K562 (cell line): ENCODE data around the gene EIF1. TPM values are rescaled to one million over a fixed set of nuclear protein-coding genes. Genes with fewer than 3 reads are reported as not detected.

ENCODE experiments used
- DDX20 ChIP-seq: fragments of 450-650 bp; IDR thresholded peaks from 2 replicates; pipeline ENCODE4 v1.6.1; 2016; ENCODE audit warnings: missing genetic modification characterization, low read depth, mild to moderate bottlenecking, missing compliant biosample characterization, moderate library complexity
- EP300 ChIP-seq: IDR thresholded peaks from 2 replicates; pipeline ENCODE4 v1.6.1; 2012; ENCODE audit warnings: low read length, improper control_type of control experiment
- GABPB1 ChIP-seq: sonication (generic); formaldehyde crosslinking; IDR thresholded peaks from 2 replicates; pipeline ENCODE4 v1.8.0; 2022; ENCODE audit warnings: mild to moderate bottlenecking, missing genetic modification reagents
- KDM5B ChIP-seq: fragments of 200-600 bp; sonication (generic); IDR thresholded peaks from 2 replicates; pipeline ENCODE4 v1.6.1; 2012; ENCODE audit warnings: low read depth, mild to moderate bottlenecking, moderate library complexity, low read length, control low read depth, inconsistent platforms; ENCODE audit not compliant: insufficient replicate concordance
- MAFK ChIP-seq: IDR thresholded peaks from 2 replicates; pipeline ENCODE4 v1.6.1; 2011; ENCODE audit warnings: low read length, improper control_type of control experiment
- NELFE ChIP-seq: IDR thresholded peaks from 2 replicates; pipeline ENCODE4 v1.6.1; 2011; ENCODE audit warnings: mild to moderate bottlenecking; ENCODE audit not compliant: insufficient read depth, insufficient read length
- NFE2L1 ChIP-seq: fragments of 450-650 bp; IDR thresholded peaks from 2 replicates; pipeline ENCODE4 v1.6.1; 2016; ENCODE audit warnings: missing genetic modification characterization, low read depth, mild to moderate bottlenecking, missing compliant biosample characterization, moderate library complexity, borderline replicate concordance
- POLR2A ChIP-seq: fragments of 450-650 bp; conservative IDR thresholded peaks from 2 replicates; pipeline ENCODE4 v1.6.1; 2016
- PRPF4 ChIP-seq: fragments of 200-400 bp; formaldehyde crosslinking; IDR thresholded peaks from one replicate; pipeline ENCODE4 v1.6.1; 2017; ENCODE audit warnings: low read length, low read depth, mild to moderate bottlenecking; ENCODE audit not compliant: insufficient read depth, poor library complexity, severe bottlenecking
- SMARCA5 ChIP-seq: fragments of 450-650 bp; IDR thresholded peaks from 2 replicates; pipeline ENCODE4 v1.6.1; 2016
- TBL1XR1 ChIP-seq, 2 experiments: IDR thresholded peaks; 2 replicates each; pipeline ENCODE4 v1.6.1; 2012; ENCODE audit warnings: improper control_type of control experiment in 2 of 2, low read length in 2 of 2, mild to moderate bottlenecking in 1 of 2
- TGIF2 ChIP-seq: sonication (generic); formaldehyde crosslinking; IDR thresholded peaks from 2 replicates; pipeline ENCODE4 v1.8.1; 2022; ENCODE audit warnings: mild to moderate bottlenecking, missing genetic modification reagents, moderate library complexity
- U2AF2 ChIP-seq: fragments of 200-400 bp; formaldehyde crosslinking; optimal IDR thresholded peaks from 2 replicates; pipeline ENCODE3; 2017; ENCODE audit warnings: low read depth, mild to moderate bottlenecking, low read length
- ZFP36 ChIP-seq: fragments of 150-350 bp; IDR thresholded peaks from 2 replicates; pipeline ENCODE4 v1.6.1; 2018; ENCODE audit warnings: low read length, low read depth; ENCODE audit not compliant: partially characterized antibody
- ZNF263 ChIP-seq: sonication (generic); formaldehyde crosslinking; IDR thresholded peaks from 2 replicates; pipeline ENCODE4 v1.8.0; 2022; ENCODE audit warnings: mild to moderate bottlenecking, missing genetic modification reagents, borderline replicate concordance
- ZNF274 ChIP-seq: IDR thresholded peaks from 2 replicates; pipeline ENCODE4 v1.6.1; 2011; ENCODE audit warnings: low read depth, mild to moderate bottlenecking, low read length, moderate library complexity, borderline replicate concordance
- ZNF282 ChIP-seq: sonication (generic); formaldehyde crosslinking; IDR thresholded peaks from 2 replicates; pipeline ENCODE4 v1.8.1; 2023; ENCODE audit warnings: missing genetic modification reagents
- polyA plus RNA-seq, 8 experiments: library from polyadenylated mRNA; depleted of rRNA in 4 of 8; stranded (reverse) in 5 of 8; unstranded in 3 of 8; fragments of >200 nt; fragmentation: Nextera tagmentation in 2 of 8; fragmentation: Illumina TruSeq in 1 of 8; extraction: Ambion mirVana in 2 of 8; extraction: Trizol in 1 of 8; gene quantifications; 2 replicates each; pipeline versions ENCODE4 v1.2.1 to v1.2.3, GENCODE V29; 2011 to 2014; ENCODE audit warnings: inconsistent platforms in 1 of 8, missing spikeins in 1 of 8
- total RNA-seq, 7 experiments: library from RNA; depleted of rRNA in 6 of 7; stranded (reverse); fragments of >200 nt in 6 of 7; fragmentation: Illumina TruSeq in 2 of 7; extraction: Trizol in 2 of 7; gene quantifications; 2 replicates each; pipeline versions ENCODE4 v1.2.1 to v1.2.3, GENCODE V29; 2011 to 2021; ENCODE audit warnings: low replicate concordance in 1 of 7
- TF ChIP-seq, protein P1 (sequence below), 2 experiments: IDR thresholded peaks in 1 of 2; conservative IDR thresholded peaks in 1 of 2; 2 replicates each; pipeline ENCODE4 v1.6.1; 2016; ENCODE audit warnings: low read depth in 2 of 2, mild to moderate bottlenecking in 1 of 2, missing compliant biosample characterization in 1 of 2, missing genetic modification characterization in 1 of 2, moderate library complexity in 1 of 2
- TF ChIP-seq, protein P2 (sequence below): fragments of 450-650 bp; IDR thresholded peaks from 2 replicates; pipeline ENCODE4 v1.6.1; 2016; ENCODE audit warnings: low read depth, mild to moderate bottlenecking, moderate library complexity
- TF ChIP-seq, protein P3 (sequence below): fragments of 250-450 bp; sonication (Bioruptor Pico); IDR thresholded peaks from 2 replicates; pipeline ENCODE4 v1.5.0; 2020; ENCODE audit warnings: mild to moderate bottlenecking

EIF1 gene
- total and polyA plus RNA-seq, 9 of the 15 experiments (the other 6 are each of a cell fraction or from before 2014, with no cell fraction given) = 67.0 to 1,204 (median 320) TPM

DNA sequence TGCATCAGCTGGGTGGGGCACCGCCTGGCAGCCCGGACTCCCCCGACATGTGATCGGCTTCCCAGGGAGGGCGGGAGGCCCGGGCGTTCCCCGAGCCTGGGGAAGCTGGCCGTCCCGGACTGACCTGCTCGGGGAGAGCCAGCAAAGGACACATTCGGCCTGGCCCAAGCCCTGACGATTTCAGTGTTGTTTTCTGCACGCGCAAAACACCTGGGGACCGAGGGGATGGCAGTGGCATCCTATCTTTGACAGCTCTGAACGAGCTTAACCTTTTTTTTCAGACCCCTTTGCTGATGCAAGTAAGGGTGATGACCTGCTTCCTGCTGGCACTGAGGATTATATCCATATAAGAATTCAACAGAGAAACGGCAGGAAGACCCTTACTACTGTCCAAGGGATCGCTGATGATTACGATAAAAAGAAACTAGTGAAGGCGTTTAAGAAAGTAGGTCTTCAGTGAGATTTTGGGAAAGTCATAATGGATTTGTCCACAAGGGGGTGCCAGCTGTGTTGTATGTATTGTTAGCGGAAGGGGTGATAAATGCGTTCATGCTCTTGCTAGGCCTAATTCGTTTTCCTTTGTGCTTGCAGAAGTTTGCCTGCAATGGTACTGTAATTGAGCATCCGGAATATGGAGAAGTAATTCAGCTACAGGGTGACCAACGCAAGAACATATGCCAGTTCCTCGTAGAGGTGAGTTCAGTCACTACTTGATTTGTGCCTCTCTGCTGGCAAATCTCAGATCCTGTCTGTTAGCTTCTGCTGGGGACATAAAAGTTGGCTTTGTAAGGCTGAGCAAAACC, 1.0 kb downstream of the EIF1 start (continued):
- TF ChIP-seq, protein P1, sequence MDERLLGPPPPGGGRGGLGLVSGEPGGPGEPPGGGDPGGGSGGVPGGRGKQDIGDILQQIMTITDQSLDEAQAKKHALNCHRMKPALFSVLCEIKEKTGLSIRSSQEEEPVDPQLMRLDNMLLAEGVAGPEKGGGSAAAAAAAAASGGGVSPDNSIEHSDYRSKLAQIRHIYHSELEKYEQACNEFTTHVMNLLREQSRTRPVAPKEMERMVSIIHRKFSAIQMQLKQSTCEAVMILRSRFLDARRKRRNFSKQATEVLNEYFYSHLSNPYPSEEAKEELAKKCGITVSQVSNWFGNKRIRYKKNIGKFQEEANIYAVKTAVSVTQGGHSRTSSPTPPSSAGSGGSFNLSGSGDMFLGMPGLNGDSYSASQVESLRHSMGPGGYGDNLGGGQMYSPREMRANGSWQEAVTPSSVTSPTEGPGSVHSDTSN (CRISPR knock-in tag; IDR thresholded peaks at IDR 0.05; ENCODE audit: low read depth) = no peak
- TF ChIP-seq, protein P1 (tag; conservative IDR thresholded peaks at IDR 0.05; ENCODE audit: low read depth) = no peak
- no peak for TF ChIP-seq POLR2A
- no peak for TF ChIP-seq DDX20 (tag)
- no peak for TF ChIP-seq ZNF274
- TF ChIP-seq NELFE = no peak
- TF ChIP-seq EP300 = no peak
- no peak for TF ChIP-seq MAFK
- TF ChIP-seq PRPF4 = no peak
- peak; percentile 24; the same call in 1 of the 2 replicates for TF ChIP-seq SMARCA5
- TF ChIP-seq KDM5B = no peak
- no peak for TF ChIP-seq U2AF2
- TF ChIP-seq TGIF2 (CRISPR knock-in tag) = no peak
- peak; percentile 10; the same call in 1 of the 2 replicates for TF ChIP-seq GABPB1 (CRISPR knock-in tag)
- no peak for TF ChIP-seq ZNF282 (CRISPR knock-in tag)
- TF ChIP-seq, protein P2, sequence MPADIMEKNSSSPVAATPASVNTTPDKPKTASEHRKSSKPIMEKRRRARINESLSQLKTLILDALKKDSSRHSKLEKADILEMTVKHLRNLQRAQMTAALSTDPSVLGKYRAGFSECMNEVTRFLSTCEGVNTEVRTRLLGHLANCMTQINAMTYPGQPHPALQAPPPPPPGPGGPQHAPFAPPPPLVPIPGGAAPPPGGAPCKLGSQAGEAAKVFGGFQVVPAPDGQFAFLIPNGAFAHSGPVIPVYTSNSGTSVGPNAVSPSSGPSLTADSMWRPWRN = no peak
- no peak for TF ChIP-seq ZFP36
- TF ChIP-seq TBL1XR1 (IDR thresholded peaks at IDR 0.05; ENCODE audit: low read length in 2 of 2) = peak; percentile 34 to 43; a peak in 2 of 4 replicates
- TF ChIP-seq NFE2L1 = no peak
- TF ChIP-seq ZNF263 = no peak
- TF ChIP-seq, protein P3, sequence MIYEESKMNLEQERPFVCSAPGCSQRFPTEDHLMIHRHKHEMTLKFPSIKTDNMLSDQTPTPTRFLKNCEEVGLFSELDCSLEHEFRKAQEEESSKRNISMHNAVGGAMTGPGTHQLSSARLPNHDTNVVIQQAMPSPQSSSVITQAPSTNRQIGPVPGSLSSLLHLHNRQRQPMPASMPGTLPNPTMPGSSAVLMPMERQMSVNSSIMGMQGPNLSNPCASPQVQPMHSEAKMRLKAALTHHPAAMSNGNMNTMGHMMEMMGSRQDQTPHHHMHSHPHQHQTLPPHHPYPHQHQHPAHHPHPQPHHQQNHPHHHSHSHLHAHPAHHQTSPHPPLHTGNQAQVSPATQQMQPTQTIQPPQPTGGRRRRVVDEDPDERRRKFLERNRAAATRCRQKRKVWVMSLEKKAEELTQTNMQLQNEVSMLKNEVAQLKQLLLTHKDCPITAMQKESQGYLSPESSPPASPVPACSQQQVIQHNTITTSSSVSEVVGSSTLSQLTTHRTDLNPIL (CRISPR knock-in tag) = no peak
